MM.1S (cell line): Measurements from ENCODE around the gene VEGFB.

Experiments used
- EZH2 ChIP-seq: fragments of 300-600 bp; sonication (generic); optimal IDR thresholded peaks from 2 replicates; pipeline ENCODE3; 2017; ENCODE audit warnings: low read depth, mild to moderate bottlenecking, antibody characterized with exemption, low read length, mixed read lengths
- TF ChIP-seq, protein P1 (sequence below): fragments of 300-600 bp; sonication (generic); IDR thresholded peaks from 2 replicates; pipeline ENCODE4 v1.5.1; 2016; ENCODE audit warnings: antibody characterized with exemption, low read length, mixed read lengths

DNA sequence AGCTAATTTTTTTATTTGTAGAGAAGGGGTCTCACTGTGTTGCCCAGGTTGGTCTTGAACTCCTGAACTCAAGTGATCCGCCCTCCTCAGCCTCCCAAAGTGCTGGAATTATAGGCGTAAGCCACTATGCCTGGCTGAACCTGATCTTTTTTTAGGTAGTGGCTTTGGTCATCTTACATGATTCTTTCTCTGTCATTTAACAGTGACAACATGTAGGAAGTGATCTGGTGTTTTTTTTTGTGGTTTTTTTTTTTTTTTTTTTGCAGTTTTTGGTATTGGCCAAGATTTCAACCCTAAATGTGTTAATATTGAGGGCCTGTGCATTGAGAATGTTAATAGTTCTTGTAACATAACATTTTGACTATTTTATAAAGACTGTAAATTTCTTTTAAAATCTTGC lies 35.9 kb upstream of the VEGFB start:
- TF ChIP-seq, protein P1, sequence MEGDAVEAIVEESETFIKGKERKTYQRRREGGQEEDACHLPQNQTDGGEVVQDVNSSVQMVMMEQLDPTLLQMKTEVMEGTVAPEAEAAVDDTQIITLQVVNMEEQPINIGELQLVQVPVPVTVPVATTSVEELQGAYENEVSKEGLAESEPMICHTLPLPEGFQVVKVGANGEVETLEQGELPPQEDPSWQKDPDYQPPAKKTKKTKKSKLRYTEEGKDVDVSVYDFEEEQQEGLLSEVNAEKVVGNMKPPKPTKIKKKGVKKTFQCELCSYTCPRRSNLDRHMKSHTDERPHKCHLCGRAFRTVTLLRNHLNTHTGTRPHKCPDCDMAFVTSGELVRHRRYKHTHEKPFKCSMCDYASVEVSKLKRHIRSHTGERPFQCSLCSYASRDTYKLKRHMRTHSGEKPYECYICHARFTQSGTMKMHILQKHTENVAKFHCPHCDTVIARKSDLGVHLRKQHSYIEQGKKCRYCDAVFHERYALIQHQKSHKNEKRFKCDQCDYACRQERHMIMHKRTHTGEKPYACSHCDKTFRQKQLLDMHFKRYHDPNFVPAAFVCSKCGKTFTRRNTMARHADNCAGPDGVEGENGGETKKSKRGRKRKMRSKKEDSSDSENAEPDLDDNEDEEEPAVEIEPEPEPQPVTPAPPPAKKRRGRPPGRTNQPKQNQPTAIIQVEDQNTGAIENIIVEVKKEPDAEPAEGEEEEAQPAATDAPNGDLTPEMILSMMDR: no peak
- TF ChIP-seq EZH2: no peak
